Measurements from ENCODE around the gene MATCAP1. TPM values are rescaled to one million over a fixed set of nuclear protein-coding genes. Genes with fewer than 3 reads are reported as not detected.

Gene MATCAP1
- total RNA-seq, 2 experiments from 2014 or later, result 21.9 to 24.0 TPM

DNA sequence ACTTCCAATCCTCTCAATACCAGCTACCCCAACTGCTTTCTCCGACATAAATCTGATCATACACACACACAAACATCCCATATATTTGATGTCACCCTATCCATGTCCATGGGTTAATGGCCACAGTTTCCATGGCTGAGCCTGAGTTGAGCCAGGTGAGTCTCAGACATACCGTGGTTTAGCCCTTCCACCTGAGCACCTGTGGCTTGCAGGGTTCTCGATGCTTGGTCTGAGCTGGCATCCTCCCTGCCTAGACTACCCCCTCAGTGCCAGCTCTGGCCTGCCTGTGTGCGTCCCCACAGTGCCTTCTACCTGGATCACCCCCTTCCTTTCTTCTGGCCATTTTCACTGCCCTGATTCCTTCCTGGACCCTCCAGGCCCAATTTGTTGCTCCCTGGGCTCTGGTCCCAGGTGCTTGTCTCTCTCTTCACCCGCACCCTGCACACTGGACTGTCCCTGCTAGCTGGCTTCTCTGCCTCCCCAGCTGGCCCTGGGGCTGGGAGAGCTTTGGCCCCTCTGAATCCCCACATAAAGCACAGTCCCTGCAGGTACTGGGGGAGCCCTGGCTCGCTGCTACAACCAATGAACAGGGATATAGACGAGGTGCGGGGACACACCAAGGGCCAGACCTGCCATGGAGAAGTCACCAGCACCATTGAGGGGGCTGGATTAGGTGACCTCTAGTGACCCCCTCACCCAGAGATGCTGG is 22.5 kb upstream of the MATCAP1 start:
- H3K4me3 Mint-ChIP-seq, result no peak overlapping the region
- DNase-seq, result no peak

DNA sequence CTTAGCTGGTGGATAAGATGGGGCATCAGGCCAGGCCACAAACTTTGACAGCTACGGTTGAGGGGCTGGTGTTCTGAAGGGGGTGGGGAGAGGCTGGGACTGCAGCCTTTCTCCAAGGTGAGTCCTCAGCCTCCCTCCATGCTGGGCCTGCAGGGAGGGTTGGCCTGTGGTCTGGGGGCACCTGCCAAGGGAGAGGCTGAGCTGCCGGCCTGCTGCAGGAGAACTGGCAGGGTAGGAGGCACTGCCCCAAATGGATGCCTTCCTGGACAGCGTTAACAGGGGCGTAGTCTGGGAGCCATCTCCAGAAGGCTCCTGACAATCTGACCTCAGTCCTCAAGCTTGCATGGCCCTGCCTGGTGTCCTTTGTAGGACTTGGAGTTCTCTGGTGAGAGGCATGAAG is 20.3 kb upstream of the MATCAP1 start:
- Mint-ChIP-seq H3K4me1 (ENCODE audit: low read depth) (no peaks in the 10 kb centered on the region), H3K27ac (no peak overlapping the region), H3K4me3 (no peak overlapping the region), H3K27me3 (ENCODE audit: low read depth) (no peaks in the 10 kb centered on the region), H3K36me3 (ENCODE audit: low read depth) (peaks cover 8% of the 10 kb centered on the region), H3K9me3 (no peaks in the 10 kb centered on the region)
- no peak for DNase-seq
- CTCF ChIA-PET, result interaction anchor here (0.5 to 1.2 kb wide), 2 partner anchors 56 to 193 kb away, joined by 3 to 4 read pairs; no protein-coding TSS in a partner anchor
- intact Hi-C loops (cut with micrococcal nuclease), result no loop called here

More for the DNA sequence above, 22.5 kb upstream of the MATCAP1 start:
- Mint-ChIP-seq H3K27ac (peak overlapping the region; percentile 43), H3K4me1 (ENCODE audit: low read depth) (no peaks in the 10 kb centered on the region), H3K9me3 (no peaks in the 10 kb centered on the region), H3K36me3 (ENCODE audit: low read depth) (peaks cover 3% of the 10 kb centered on the region), H3K27me3 (ENCODE audit: low read depth) (no peaks in the 10 kb centered on the region)
- CTCF ChIA-PET, result no interaction called here
- intact Hi-C loops (cut with micrococcal nuclease), result no loop called here

DNA sequence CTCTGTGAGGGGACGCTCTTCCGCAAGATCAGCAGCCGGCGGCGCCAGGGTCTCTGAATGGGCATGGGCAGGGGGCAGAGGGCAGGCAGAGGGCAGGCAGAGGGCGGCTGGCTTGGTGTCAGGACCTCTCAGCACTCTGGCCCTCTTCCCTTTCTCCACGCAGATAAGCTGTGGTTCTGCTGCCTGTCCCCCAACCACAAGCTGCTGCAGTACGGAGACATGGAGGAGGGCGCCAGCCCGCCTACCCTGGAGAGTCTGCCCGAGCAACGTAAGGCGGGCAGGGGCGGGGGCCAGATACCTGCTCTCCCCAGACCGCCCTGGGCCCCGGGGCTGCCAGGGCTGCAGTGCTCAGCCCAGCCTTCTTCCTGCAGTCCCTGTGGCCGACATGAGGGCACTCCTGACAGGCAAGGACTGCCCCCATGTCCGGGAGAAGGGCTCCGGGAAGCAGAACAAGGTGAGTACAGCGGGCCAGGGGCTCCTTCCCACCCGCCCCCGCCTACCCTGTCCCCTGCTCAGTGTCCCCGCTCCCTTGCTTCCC is 19.3 kb upstream of the MATCAP1 start:
- no peak overlapping the region for H3K27ac Mint-ChIP-seq
- H3K27me3 Mint-ChIP-seq (ENCODE audit: low read depth), result no peaks in the 10 kb centered on the region
- intact Hi-C loops (cut with micrococcal nuclease), result no loop called here
- H3K9me3 Mint-ChIP-seq, result no peaks in the 10 kb centered on the region
- CTCF ChIA-PET, result interaction anchor here (0.6 to 1.6 kb wide), 2 partner anchors 8 to 196 kb away, joined by 4 to 6 read pairs; no protein-coding TSS in a partner anchor
- DNase-seq, result no peak
- peaks cover 11% of the 10 kb centered on the region for H3K36me3 Mint-ChIP-seq (ENCODE audit: low read depth)
- H3K4me3 Mint-ChIP-seq, result no peak overlapping the region
- no peaks in the 10 kb centered on the region for H3K4me1 Mint-ChIP-seq (ENCODE audit: low read depth)

DNA sequence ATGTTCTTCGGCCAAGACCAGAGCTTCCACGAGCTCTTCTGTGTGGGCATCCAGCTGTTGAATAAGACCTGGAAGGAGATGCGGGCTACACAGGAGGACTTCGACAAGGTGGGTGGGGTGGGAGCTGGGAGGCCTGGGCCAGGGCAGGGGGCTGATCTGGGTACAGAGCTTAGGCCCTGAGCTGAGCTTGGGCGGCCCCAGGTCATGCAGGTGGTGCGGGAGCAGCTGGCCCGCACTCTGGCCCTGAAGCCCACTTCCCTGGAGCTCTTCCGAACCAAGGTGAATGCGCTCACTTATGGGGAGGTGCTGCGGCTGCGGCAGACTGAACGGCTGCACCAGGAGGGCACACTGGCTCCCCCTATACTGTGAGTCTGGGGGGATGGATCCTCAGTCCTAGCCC is 18.7 kb upstream of the MATCAP1 start:
- Mint-ChIP-seq H3K4me1 (ENCODE audit: low read depth) (no peaks in the 10 kb centered on the region), H3K9me3 (no peaks in the 10 kb centered on the region), H3K27me3 (ENCODE audit: low read depth) (no peaks in the 10 kb centered on the region), H3K4me3 (no peak overlapping the region), H3K27ac (no peak overlapping the region), H3K36me3 (ENCODE audit: low read depth) (peaks cover 11% of the 10 kb centered on the region)
- CTCF ChIA-PET, result interaction anchor here (0.6 to 1.6 kb wide), 2 partner anchors 9 to 195 kb away, joined by 4 to 6 read pairs; no protein-coding TSS in a partner anchor
- intact Hi-C loops (cut with micrococcal nuclease), result no loop called here
- no peak for DNase-seq

DNA sequence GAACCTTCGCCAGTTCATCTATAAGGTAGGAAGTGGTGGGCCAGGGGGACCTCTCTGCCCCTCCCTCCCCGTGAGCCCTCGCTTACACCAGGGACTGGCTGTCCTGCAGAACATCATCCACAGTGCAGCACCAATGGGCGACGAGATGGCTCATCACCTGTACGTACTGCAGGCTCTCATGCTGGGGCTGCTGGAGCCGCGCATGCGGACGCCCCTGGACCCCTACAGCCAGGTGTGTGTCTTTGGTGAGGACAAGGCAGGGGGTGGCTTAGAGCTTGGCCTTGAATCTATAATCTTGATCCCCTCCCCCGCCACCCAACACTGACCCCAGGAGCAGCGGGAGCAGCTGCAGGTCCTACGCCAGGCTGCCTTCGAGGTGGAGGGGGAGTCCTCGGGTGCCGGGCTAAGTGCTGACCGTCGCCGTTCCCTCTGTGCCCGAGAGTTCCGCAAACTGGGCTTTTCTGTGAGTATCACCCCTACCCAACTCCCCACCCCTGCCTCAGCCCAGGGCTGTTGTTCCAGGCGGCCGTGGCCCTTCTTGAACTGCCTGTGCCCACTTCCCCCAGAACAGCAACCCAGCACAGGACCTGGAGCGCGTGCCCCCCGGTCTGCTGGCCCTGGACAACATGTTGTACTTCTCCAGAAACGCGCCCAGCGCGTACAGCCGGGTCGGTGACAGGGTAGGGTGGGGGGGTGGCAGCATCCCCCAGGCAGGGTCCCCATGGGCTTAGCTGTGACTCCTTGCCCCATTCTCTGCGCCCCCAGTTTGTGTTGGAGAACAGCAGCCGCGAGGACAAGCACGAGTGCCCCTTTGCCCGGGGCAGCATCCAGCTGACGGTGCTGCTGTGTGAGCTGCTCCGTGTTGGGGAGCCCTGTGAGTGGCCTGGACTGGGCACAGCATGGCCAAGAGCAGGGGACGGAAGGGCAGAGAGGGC is 17.9 kb upstream of the MATCAP1 start:
- intact Hi-C loops (cut with micrococcal nuclease), result no loop called here
- Mint-ChIP-seq H3K4me1 (ENCODE audit: low read depth) (peaks cover 2% of the 10 kb centered on the region), H3K9me3 (no peaks in the 10 kb centered on the region), H3K36me3 (ENCODE audit: low read depth) (peaks cover 15% of the 10 kb centered on the region), H3K27me3 (ENCODE audit: low read depth) (no peaks in the 10 kb centered on the region), H3K4me3 (no peak overlapping the region), H3K27ac (no peak overlapping the region)
- CTCF ChIA-PET, result interaction anchor here (0.7 to 1.6 kb wide), 2 partner anchors 10 to 25 kb away, joined by 4 to 5 read pairs; partner anchors contain the start of gene TMEM208
- no peak for DNase-seq

DNA sequence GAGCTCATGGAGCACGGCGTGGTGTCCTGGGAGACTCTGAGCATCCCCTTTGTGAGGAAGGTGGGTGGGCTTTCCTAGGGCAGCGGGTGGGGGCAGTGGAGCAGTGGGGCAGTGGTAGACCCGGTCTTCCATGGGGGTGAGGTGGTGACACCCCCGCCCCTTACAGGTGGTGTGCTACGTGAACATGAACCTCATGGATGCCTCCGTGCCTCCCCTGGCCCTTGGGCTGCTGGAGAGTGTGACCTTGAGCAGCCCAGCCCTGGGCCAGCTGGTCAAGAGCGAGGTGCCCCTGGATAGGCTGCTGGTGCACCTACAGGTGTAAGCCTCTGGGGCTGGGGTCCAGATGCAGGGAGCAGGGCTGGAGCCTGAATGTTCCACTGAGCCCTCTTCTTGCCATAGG is 16.7 kb upstream of the MATCAP1 start:
- Mint-ChIP-seq H3K27me3 (ENCODE audit: low read depth) (no peaks in the 10 kb centered on the region), H3K36me3 (ENCODE audit: low read depth) (peaks cover 24% of the 10 kb centered on the region), H3K9me3 (no peaks in the 10 kb centered on the region), H3K4me3 (no peak overlapping the region), H3K27ac (no peak overlapping the region), H3K4me1 (ENCODE audit: low read depth) (peaks cover 13% of the 10 kb centered on the region)
- CTCF ChIA-PET, result interaction anchor here (0.6 kb wide), 2 partner anchors 121 to 148 kb away, joined by 5 to 8 read pairs; no protein-coding TSS in a partner anchor
- DNase-seq, result no peak
- intact Hi-C loops (cut with micrococcal nuclease), result no loop called here

DNA sequence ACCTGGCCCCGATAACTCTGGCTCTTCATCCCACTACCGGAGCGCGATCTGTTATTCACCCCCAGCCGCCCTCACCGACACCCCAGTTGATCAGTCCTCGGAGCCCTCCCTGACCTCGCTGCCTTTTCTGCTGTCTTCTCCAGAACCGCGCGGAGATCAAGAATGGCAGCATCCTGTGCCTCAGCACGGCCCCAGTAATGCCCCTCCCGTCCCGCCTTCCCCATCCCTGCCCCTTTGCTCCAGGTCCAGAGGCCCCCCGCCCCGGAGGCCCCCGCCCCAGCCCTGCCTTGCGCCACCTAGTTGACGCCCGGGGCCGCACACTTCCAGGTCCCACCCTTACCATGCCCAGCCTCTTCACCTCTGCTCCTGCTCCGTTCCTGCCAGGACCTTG is 16.0 kb upstream of the MATCAP1 start:
- intact Hi-C loops (cut with micrococcal nuclease), result no loop called here
- H3K36me3 Mint-ChIP-seq (ENCODE audit: low read depth), result peaks cover 26% of the 10 kb centered on the region
- peaks cover 18% of the 10 kb centered on the region for H3K4me1 Mint-ChIP-seq (ENCODE audit: low read depth)
- CTCF ChIA-PET, result interaction anchor here (0.6 to 2.9 kb wide), 3 partner anchors 15 to 222 kb away, joined by 3 to 10 read pairs (median 8); no protein-coding TSS in a partner anchor
- no peaks in the 10 kb centered on the region for H3K9me3 Mint-ChIP-seq
- H3K27me3 Mint-ChIP-seq (ENCODE audit: low read depth), result no peaks in the 10 kb centered on the region
- H3K27ac Mint-ChIP-seq, result no peak overlapping the region
- no peak overlapping the region for H3K4me3 Mint-ChIP-seq
- no peak for DNase-seq

DNA sequence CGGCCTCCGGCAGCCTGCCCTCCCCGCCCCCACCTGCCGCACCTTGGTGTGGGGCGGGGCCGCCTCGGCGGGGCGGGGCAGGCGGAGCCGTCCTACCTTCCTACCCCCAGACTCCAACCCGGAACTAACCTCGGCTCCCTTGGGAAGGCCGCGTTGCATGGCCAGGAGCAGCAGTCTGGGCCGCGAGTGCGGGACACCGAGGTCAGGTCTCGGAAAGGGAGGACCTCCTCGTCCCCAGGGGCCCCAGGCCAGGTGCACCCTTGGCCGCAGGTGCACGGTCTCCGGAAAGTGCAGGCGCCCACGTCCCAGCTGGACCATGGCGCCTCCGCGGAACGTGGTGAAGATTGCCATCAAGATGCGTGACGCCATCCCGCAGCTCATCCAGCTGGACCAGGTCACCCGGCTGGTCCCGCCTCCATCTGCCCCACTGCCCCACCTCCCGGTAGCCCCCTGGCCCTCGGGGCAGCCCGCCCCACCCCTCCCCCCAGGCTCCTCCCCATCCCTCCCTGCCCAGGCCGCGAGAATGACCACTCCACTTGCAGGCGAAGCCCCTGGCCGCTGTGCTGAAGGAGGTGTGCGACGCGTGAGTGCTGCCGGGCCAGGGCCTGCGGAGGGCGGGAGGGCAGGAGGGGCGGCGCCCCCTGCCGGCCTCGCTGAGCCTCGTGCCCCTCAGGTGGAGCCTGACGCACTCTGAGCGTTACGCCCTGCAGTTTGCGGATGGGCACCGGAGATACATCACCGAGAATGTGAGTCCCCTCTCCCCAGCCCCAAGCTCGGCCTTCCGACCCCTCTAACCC is 15.4 kb upstream of the MATCAP1 start, which contains the start of gene ELMO3:
TSS of gene ELMO3 (plus strand) at position 121 of the 797 bp plus-strand sequence. CDS start at position 317, 196 bp downstream.
- H3K4me1 Mint-ChIP-seq (ENCODE audit: low read depth), result peaks cover 20% of the 10 kb centered on the region
- CTCF ChIA-PET, result interaction anchor here (0.6 to 2.9 kb wide), 3 partner anchors 9 to 223 kb away, joined by 3 to 10 read pairs (median 6); no protein-coding TSS in a partner anchor
- intact Hi-C loops (cut with micrococcal nuclease), result no loop called here
- no peak within 1 kb of the TSS for H3K27ac Mint-ChIP-seq
- no peaks in the 10 kb centered on the region for H3K27me3 Mint-ChIP-seq (ENCODE audit: low read depth)
- H3K9me3 Mint-ChIP-seq, result no peaks in the 10 kb centered on the region
- peaks cover 24% of the 10 kb centered on the region for H3K36me3 Mint-ChIP-seq (ENCODE audit: low read depth)
- DNase-seq, result no peak
- no peak within 1 kb of the TSS for H3K4me3 Mint-ChIP-seq

DNA sequence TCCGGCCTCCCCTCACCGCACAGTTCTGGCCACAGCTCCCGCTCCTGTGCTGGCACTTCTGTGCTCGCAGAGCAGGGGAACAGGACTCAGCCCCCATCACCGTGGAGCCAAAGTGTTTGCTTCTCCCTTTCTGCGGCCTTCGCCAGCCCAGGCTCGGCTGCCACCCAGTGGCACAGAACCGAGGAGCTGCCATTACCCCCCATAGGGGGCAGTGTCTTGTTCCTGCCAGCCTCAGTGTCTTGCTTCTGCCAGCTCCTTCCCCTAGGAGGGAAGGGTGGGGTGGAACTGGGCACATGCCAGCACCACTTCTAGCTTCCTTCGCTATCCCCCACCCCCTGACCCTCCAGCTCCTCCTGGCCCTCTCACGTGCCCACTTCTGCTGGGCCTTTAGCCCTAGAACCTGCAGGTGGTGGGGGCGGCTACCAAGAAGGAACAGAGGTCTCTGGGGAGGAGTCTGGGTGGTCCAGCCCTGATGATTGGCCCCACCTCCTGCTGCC is 14.5 kb upstream of the MATCAP1 start:
- H3K9me3 Mint-ChIP-seq, result no peaks in the 10 kb centered on the region
- H3K4me1 Mint-ChIP-seq (ENCODE audit: low read depth), result peaks cover 29% of the 10 kb centered on the region
- CTCF ChIA-PET, result interaction anchor here (0.9 to 2.9 kb wide), 8 partner anchors 8 to 180 kb away, joined by 3 to 10 read pairs (median 4); partner anchors contain the start of gene EXOC3L1
- no peak overlapping the region for H3K27ac Mint-ChIP-seq
- intact Hi-C loops (cut with micrococcal nuclease), result no loop called here
- peak; percentile 33 for DNase-seq
- H3K27me3 Mint-ChIP-seq (ENCODE audit: low read depth), result no peaks in the 10 kb centered on the region
- H3K4me3 Mint-ChIP-seq, result no peak overlapping the region
- peaks cover 27% of the 10 kb centered on the region for H3K36me3 Mint-ChIP-seq (ENCODE audit: low read depth)

DNA sequence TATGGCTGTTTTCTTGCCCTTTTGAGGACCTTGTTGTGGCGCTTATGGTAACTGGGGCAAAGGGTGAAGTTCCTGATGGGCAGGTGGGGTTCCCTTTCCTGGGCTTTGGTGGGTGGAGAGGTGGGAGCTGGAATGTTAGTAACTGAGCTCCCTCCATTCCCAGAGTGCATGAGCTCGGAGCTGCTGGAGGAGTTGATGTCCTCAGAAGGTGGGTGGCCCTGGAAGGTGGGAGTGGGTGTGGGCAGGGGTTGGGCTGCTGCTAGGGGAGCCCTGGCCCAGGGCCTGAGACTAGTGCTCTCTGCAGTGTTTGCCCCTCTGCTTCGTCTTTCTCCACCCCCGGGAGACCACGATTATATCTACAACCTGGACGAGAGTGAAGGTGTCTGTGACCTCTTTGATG is 13.9 kb upstream of the MATCAP1 start:
- Mint-ChIP-seq H3K9me3 (no peaks in the 10 kb centered on the region), H3K27me3 (ENCODE audit: low read depth) (no peaks in the 10 kb centered on the region), H3K4me3 (no peak overlapping the region), H3K4me1 (ENCODE audit: low read depth) (peaks cover 35% of the 10 kb centered on the region), H3K36me3 (ENCODE audit: low read depth) (peaks cover 29% of the 10 kb centered on the region), H3K27ac (no peak overlapping the region)
- CTCF ChIA-PET, result interaction anchor here (0.9 to 2.9 kb wide), 8 partner anchors 7 to 180 kb away, joined by 3 to 10 read pairs (median 4); partner anchors contain the start of gene EXOC3L1
- DNase-seq, result no peak
- intact Hi-C loops (cut with micrococcal nuclease), result no loop called here

DNA sequence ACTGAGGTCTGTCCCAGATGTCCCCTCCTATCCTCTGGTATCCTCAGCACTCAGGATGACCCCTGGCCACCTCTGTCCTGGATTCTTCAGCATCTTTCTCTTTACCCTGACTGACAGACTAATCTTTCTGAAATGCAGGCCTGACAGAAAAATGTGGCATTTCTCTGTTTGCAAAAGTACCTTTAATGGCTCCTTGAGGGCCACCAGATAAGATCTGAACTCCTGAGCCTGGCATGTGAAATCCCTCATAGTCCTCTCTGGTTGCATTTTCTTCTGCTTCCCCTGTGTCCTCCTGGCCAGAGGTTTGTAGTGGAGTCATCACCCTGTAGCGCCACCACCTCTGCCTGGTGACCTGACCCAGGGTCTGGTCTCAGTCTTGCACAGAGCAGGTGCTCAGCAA is 13.1 kb upstream of the MATCAP1 start:
- Mint-ChIP-seq H3K27ac (no peak overlapping the region), H3K27me3 (ENCODE audit: low read depth) (no peaks in the 10 kb centered on the region), H3K36me3 (ENCODE audit: low read depth) (peaks cover 31% of the 10 kb centered on the region), H3K9me3 (no peaks in the 10 kb centered on the region), H3K4me1 (ENCODE audit: low read depth) (peaks cover 39% of the 10 kb centered on the region), H3K4me3 (no peak overlapping the region)
- no peak for DNase-seq
- CTCF ChIA-PET, result interaction anchor here (0.9 to 2.9 kb wide), 2 partner anchors 12 to 235 kb away, joined by 3 to 10 read pairs; no protein-coding TSS in a partner anchor
- intact Hi-C loops (cut with micrococcal nuclease), result no loop called here
